K562 (cell line): ENCODE measurements around the gene TTC39A. TPM values are rescaled to one million over a fixed set of nuclear protein-coding genes. Genes with fewer than 3 reads are reported as not detected.
A peak's percentile ranks its signal among the peaks of the same experiment; 100 is the strongest.

Experiments
- CSDE1 ChIP-seq, 2 experiments: fragments of 450-650 bp; IDR thresholded peaks; 2 replicates each; pipeline ENCODE4 v1.6.1; 2016; ENCODE audit warnings: mild to moderate bottlenecking in 1 of 2
- E2F6 ChIP-seq, 2 experiments: IDR thresholded peaks; 2 replicates each; pipeline ENCODE4 v1.6.1; 2011; ENCODE audit warnings: borderline replicate concordance in 1 of 2, control low read depth in 1 of 2, low read depth in 1 of 2, low read length in 1 of 2, mild to moderate bottlenecking in 1 of 2, mixed read lengths in 1 of 2, moderate library complexity in 1 of 2; ENCODE audit not compliant: insufficient read depth in 1 of 2, insufficient read length in 1 of 2, poor library complexity in 1 of 2, severe bottlenecking in 1 of 2; ENCODE audit errors: extremely low read depth in 1 of 2
- MAZ ChIP-seq, 2 experiments: fragments of 450-650 bp in 1 of 2; sonication (generic) in 1 of 2; formaldehyde crosslinking; IDR thresholded peaks in 1 of 2; conservative IDR thresholded peaks in 1 of 2; 2 replicates each; pipeline versions ENCODE4 v1.4.0 to v1.5.0; 2020; ENCODE audit warnings: mild to moderate bottlenecking in 1 of 2, missing genetic modification reagents in 1 of 2
- PATZ1 ChIP-seq: fragments of 250-450 bp; sonication (Bioruptor Pico); IDR thresholded peaks from 2 replicates; pipeline ENCODE4 v1.5.0; 2020; ENCODE audit warnings: mild to moderate bottlenecking, borderline replicate concordance
- SUPT5H ChIP-seq: fragments of 450-650 bp; IDR thresholded peaks from 2 replicates; pipeline ENCODE4 v1.6.1; 2016
- THRB ChIP-seq: fragments of 450-650 bp; formaldehyde crosslinking; conservative IDR thresholded peaks from 2 replicates; pipeline ENCODE4 v1.4.0; 2022; ENCODE audit warnings: mild to moderate bottlenecking, missing genetic modification characterization
- polyA plus RNA-seq, 8 experiments: library from polyadenylated mRNA; depleted of rRNA in 4 of 8; stranded (reverse) in 5 of 8; unstranded in 3 of 8; fragments of >200 nt; fragmentation: Nextera tagmentation in 2 of 8; fragmentation: Illumina TruSeq in 1 of 8; extraction: Ambion mirVana in 2 of 8; extraction: Trizol in 1 of 8; gene quantifications; 2 replicates each; pipeline versions ENCODE4 v1.2.1 to v1.2.3, GENCODE V29; 2011 to 2014; ENCODE audit warnings: inconsistent platforms in 1 of 8, missing spikeins in 1 of 8
- total RNA-seq, 7 experiments: library from RNA; depleted of rRNA in 6 of 7; stranded (reverse); fragments of >200 nt in 6 of 7; fragmentation: Illumina TruSeq in 2 of 7; extraction: Trizol in 2 of 7; gene quantifications; 2 replicates each; pipeline versions ENCODE4 v1.2.1 to v1.2.3, GENCODE V29; 2011 to 2021; ENCODE audit warnings: low replicate concordance in 1 of 7
- TF ChIP-seq, protein P1 (sequence below), 2 experiments: fragments of 450-650 bp; IDR thresholded peaks; 2 replicates each; pipeline ENCODE4 v1.6.1; 2018; ENCODE audit warnings: mild to moderate bottlenecking in 2 of 2, low read depth in 1 of 2; ENCODE audit not compliant: partially characterized antibody in 2 of 2

TTC39A gene
- total and polyA plus RNA-seq, 9 of the 15 experiments (the other 6 are each of a cell fraction or from before 2014, with no cell fraction given), result 0.18 to 0.82 (median 0.35) TPM

GRCh38 chr1:51331206-51332100 lies 1.1 kb upstream of the TTC39A start (continued):
- TF ChIP-seq, protein P1, sequence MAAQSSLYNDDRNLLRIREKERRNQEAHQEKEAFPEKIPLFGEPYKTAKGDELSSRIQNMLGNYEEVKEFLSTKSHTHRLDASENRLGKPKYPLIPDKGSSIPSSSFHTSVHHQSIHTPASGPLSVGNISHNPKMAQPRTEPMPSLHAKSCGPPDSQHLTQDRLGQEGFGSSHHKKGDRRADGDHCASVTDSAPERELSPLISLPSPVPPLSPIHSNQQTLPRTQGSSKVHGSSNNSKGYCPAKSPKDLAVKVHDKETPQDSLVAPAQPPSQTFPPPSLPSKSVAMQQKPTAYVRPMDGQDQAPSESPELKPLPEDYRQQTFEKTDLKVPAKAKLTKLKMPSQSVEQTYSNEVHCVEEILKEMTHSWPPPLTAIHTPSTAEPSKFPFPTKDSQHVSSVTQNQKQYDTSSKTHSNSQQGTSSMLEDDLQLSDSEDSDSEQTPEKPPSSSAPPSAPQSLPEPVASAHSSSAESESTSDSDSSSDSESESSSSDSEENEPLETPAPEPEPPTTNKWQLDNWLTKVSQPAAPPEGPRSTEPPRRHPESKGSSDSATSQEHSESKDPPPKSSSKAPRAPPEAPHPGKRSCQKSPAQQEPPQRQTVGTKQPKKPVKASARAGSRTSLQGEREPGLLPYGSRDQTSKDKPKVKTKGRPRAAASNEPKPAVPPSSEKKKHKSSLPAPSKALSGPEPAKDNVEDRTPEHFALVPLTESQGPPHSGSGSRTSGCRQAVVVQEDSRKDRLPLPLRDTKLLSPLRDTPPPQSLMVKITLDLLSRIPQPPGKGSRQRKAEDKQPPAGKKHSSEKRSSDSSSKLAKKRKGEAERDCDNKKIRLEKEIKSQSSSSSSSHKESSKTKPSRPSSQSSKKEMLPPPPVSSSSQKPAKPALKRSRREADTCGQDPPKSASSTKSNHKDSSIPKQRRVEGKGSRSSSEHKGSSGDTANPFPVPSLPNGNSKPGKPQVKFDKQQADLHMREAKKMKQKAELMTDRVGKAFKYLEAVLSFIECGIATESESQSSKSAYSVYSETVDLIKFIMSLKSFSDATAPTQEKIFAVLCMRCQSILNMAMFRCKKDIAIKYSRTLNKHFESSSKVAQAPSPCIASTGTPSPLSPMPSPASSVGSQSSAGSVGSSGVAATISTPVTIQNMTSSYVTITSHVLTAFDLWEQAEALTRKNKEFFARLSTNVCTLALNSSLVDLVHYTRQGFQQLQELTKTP (IDR thresholded peaks at IDR 0.05; ENCODE audit: low read depth in 1 of 2, partially characterized antibody in 2 of 2), result peak in 1 of 2 experiments; percentile 56
- TF ChIP-seq SUPT5H, result peak; percentile 83
- TF ChIP-seq PATZ1 (CRISPR knock-in tag), result no peak
- TF ChIP-seq E2F6 (IDR thresholded peaks at IDR 0.05; ENCODE audit: borderline replicate concordance in 1 of 2, extremely low read depth in 1 of 2, insufficient read depth in 1 of 2, insufficient read length in 1 of 2, low read depth in 1 of 2, low read length in 1 of 2, poor library complexity in 1 of 2, severe bottlenecking in 1 of 2), result peak; percentile 6 to 56
- TF ChIP-seq THRB (CRISPR knock-in tag), result 0 out of 2 replicates have a peak, but pooled peaks have one; percentile 5
- peak; percentile 56 to 80; a peak in 3 of 4 replicates for TF ChIP-seq MAZ (CRISPR knock-in tag; conservative IDR thresholded peaks at IDR 0.05 in 1 of 2, IDR thresholded peaks at IDR 0.05 in 1 of 2)
- peak in 1 of 2 experiments; percentile 62; a peak in 1 of 4 replicates for TF ChIP-seq CSDE1 (IDR thresholded peaks at IDR 0.05)
